HG02840 (cell line): Measurements from ENCODE around the gene PFKP.

Experiments used
- ATAC-seq: cut with Tn5 transposase; IDR thresholded peaks from one replicate; pipeline ENCODE4 v1.9.1; 2021; ENCODE audit warnings: mild to moderate bottlenecking, moderate library complexity, moderate number of reproducible peaks; ENCODE audit not compliant: unreplicated experiment, low FRiP score

The PFKP gene

DNA sequence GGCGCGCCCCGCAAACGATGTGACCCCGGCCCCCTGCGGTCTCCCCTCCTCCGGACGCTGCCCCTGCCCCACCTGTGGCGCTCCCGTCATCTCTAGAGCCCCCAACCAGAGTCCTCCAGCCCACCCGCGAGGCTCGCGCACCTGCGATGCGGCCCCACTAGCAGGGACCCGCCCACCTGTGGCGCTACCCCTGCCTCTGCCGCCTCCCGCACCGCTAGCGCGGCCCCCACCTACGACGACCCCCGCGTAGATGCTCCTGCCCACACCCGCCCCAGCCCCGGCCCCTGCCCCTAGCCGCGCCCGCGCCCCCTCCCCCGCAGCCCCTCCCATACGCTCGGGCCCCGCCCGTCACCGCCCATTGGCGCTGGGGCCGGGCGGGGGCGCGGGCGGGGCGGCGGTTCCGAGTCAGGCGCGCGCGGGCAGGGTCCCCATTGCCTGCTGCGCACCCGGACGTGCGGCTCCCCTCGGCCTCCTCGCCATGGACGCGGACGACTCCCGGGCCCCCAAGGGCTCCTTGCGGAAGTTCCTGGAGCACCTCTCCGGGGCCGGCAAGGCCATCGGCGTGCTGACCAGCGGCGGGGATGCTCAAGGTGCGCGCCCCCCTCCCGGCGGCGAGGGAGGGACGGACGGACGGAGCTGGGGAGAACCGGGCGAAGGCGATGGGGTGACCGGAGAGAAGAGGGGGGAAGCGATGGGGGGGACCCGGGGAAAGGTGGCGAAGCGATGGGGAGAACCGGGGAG is at the start of gene PFKP:
Gene PFKP, plus strand, starts transcription at position 431 of the 741 bp plus-strand sequence. Its CDS starts 48 bp downstream, at position 479.
- ATAC-seq = peak; percentile 45

DNA sequence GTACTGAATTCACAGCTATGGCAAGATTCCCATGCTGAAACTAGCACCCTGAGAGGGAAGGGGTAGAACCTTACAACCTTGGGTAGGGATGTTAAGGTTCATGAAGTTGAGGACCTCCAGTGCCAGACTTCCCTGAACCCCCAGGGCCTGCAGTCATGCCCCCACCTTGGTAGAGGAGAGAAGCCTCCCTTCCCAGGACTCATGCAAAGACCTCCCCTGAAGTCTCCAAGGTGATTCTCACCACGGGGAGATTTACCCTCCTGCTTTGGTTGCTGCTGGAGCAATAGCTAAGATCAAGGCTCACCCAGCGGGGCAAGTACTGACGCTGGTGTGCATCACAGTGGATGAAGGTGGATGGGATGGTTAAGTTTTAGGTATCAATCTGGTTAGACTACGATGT is 49.1 kb upstream of the PFKP start:
- no peak for ATAC-seq

DNA sequence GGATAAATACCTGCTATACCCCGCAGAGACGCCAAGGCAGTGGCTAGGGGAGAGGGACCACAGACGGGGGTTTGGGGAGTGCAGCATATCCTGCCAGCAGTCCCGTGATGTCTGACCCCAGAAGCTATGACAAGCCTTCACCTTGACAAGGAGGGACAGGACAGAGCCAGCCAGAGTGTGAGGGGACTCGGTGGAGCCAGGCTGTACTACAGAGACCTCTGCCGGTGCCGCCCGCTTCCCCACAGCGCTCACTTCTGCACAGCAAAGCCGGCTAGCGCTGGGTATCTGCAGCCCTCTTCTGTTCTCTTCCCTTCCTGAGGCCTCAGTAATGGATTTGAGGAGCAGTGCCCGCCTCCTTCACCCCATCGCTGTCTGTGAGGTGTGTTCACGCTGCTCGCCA is 47.0 kb upstream of the PFKP start:
- no peak for ATAC-seq

DNA sequence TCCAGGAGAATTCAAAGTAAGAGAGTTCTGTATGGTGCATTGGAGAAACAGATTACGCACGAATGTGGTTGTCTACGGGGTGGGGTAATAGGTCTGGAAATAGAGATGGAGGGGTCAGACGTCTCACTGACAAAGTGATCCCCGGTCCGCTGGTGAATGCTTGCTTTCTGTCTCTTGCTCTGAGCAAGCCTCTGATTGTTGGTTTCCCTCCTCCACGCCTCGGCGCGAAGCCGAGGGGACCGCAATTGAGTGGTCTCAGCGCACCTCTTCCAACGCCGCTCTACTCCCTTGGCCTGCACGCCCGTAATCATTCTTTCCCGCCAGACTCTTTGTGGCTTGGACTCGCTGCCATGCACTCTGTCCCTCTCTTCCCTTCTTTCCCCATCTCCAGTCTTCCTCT is 46.5 kb upstream of the PFKP start:
- ATAC-seq = no peak

DNA sequence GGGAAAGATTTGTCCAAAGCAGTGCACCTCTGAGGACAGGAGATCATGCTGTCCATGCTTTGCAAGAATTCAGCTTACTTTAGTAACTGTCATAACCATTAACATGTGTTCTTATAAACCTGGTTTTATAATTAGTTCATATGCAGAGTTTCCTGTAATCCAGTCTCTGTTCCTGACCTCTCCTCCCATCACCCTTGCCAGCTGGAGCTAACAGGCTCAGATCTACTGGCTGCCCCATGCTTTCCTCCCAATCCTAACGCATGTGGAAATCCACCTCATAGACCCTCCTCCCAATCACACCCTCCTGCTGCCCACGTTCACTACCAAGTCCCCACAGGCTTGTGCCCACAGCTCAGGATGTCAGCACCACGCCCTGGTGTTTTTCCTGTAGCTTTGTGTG is 45.3 kb upstream of the PFKP start:
- no peak for ATAC-seq

GRCh38 chr10:3023892-3024291 is 43.5 kb upstream of the PFKP start:
- ATAC-seq = no peak

GRCh38 chr10:3025026-3025683 is 42.2 kb upstream of the PFKP start:
- ATAC-seq = no peak

DNA sequence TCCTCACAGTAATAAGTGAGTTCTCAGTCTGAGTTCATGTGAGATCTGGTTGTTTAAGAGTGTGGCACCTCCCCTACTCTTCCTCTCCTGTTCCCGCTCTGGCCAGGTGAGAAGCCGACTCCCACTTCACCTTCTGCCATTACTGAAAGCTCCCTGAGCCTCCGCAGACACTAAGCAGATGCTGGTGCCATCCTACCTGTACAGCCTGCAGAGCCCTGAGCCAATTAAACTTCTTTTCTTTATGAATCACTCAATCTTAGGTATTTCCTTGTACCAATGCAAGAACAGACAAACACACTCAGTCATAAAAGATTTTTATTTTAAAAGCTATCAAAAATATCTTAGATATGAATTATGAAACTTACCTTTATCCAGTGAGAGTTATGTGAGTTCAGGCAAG is 39.5 kb upstream of the PFKP start:
- ATAC-seq = no peak

- no peak for ATAC-seq
These were observed 38.9 kb upstream of the PFKP start for GRCh38 chr10:3028441-3028840.

DNA sequence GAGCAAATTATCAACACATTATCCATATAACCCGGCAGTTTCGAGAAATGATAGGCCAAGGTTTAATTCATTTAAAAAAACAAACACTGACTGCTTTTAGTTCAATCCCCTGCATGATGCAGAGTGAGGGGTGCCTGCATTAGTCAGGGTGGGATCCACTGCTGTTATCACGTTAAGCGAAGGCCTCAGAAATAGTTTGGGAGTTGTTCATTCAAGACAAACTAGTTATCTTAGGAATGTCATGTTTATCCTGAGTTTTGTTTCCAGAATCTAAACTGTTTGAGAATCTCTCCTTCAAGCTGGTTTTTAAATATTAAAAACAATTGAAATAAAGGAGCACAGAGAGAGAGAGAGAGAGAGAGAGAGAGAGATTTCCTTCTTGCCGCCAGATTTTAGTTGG is 36.6 kb upstream of the PFKP start:
- ATAC-seq = no peak

DNA sequence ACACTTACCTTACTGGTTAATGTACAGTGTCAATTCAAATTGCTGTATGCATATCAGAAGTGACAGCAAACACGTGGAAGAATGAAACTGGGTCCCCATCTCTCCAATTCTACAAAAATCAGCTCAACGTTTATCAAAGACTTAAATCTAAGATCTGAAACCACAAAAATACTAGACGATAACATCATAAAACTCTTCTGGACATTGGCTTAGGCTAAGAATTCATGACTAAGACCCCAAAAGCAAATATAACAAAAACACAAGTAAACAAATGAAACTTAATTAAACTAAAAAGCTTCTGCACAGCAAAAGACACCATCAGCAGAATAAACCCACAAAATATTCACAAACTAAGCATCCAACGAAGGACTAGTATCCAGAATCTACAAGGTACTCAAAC is 35.9 kb upstream of the PFKP start:
- no peak for ATAC-seq

- ATAC-seq = no peak
These were observed 33.4 kb upstream of the PFKP start for GRCh38 chr10:3033925-3034324.

DNA sequence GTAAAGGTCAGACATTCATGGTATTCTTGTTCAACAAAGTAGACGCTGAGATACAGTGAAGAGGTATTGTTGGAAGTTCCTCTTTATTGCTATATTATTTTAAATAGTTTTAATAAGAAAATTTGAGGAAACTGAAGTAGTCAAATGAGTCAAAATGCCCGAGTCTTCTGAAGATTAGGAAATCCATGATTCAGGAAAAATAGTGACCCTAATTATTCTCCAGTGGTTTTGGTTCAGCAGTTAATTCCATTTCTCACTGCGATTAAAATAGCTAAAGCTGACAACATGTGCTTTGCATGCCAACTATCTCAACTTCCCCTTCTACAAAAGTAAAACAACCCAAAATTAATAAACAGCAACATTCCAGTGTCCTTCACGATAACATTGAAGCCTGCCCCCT is 32.7 kb upstream of the PFKP start:
- ATAC-seq = no peak

DNA sequence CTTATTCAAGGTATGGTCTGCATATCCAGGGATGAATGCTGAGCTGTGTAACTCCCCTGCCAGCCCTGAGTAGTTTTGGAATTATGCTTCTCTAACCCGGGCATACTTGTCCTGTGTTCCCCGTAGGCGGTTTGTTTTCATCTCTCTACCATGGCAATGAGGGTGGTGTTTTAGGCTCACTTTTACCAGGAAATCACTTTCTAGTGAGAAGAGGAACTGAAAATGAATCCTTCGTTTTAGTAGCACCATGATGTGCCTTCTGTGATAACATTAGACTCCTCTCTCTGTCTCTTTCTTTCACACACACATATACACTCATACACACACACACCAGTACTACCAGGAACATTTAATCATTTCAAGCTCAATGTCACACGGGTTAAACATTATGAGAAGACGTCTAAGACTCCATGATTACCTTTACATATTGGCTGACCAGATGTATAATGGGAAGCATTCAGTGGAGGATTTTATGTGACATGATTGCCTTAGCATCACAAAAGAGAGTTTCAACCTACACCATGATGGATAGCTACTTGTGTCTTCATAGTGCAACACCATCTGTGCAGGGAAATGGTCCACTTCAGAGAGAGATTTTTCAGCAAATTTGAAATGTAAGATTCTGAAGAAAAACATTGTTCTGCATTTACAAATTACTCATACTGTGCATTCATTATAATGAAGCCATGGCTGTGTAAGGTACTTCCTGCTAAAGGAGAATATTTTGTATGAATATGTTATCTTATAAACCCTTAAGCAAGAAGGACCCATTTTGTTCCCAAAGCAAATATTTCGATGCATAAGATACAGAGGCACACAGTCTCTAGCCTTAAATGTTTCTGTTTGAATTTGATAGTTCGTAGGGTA is 31.0 kb upstream of the PFKP start:
- ATAC-seq = peak; percentile 92

GRCh38 chr10:3037182-3037581 is 30.2 kb upstream of the PFKP start:
- ATAC-seq = no peak

DNA sequence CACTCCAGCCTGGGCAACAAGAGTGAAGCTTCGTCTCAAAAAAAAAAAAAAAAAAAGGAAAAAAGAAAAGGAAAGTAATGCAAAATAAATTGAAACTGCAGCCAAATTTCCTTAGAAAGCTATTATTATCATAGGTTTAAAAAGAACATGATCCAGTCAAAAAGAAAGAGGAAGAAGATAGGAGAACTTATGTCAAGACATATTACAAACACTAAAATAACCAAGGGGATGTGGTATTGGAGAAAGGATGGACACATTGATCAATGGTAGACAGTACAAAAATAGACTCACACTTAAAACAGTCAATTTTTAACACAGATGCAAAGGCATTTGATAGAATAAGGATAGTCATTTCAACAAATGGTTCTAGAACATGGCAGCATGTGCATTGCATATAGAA is 27.3 kb upstream of the PFKP start:
- no peak for ATAC-seq

GRCh38 chr10:3042589-3042988 is 24.8 kb upstream of the PFKP start:
- ATAC-seq = no peak

DNA sequence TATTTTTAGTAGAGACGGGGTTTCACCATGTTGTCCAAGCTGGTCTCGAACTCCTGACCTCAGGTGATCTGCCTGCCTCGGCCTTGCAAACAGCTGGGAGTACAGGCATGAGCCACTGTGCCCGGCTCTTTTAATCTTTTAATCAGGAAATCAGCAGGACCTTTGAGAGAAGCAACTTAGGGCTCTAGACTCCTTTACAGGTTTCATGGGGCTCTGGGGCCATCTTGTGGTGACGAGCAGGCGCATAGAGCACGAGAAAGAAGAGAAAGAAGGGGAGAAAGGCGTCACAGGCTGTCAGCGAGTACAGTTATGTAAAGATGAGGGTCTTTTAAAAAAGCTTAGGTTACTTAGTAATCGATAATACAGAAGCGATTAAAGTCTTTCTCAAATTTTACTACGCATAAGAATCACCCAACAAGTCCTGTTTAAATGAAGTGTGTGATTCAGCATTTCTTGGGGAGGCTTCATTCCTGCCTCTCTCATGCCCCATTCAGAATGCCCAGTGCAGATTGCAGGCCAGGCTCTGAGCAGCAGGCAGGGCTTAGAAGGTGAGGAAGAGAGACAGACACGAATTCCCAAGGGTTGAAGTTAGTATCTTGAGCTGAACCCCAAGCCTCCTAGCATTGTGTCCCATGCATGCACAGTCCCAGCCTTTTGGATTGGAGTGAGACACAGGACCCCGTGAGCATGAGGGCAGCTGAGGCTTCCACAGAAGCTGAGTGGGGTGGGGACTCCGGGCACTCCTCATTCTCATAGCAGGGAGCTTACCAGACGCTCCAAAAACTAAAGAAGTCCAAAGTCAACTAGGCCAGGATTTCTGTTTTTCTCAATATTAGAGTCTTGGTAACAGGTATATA is 23.6 kb upstream of the PFKP start:
- no peak for ATAC-seq

DNA sequence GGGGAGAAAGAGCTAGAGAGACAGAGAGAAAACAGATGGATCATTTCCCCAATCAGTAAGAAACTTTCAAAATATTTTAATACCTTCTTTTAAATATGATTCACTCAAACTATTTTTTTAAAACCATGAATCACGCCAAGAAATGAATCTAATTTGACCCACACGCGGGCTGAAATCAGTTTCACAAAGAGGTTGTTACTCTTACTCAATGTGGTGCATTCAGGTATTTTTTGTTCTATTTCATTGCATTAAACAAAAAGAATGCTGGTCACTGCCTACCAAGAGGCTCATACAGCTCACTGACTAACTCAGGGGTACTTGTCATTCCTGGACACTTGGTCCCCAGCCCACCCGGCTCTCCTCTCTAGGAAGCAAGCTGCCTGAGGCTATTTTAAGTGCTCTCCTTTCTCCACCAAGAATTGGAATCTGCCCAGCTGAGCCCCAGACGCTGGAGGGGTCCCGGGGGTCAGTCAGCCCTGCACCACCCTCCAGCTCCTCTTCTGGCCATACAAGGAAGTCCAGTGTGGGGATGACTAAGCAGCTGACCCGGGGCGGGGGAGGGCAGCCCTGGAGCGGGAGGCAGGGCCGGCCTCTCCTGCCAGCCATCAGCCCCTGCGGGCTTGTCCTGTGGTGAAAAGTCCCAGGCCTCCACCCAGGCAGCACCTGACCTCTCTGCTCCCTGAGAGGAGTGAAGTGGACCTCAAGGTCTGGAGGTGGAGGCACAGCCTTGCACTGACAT is 21.7 kb upstream of the PFKP start:
- no peak for ATAC-seq
